ENCODE data around the gene RBM43.
"Not testable (repeated sequence)": the region's sequence is repeated elsewhere in the genome, so short reads cannot be mapped to it uniquely, and the experiment has no call there.

The RBM43 gene

DNA sequence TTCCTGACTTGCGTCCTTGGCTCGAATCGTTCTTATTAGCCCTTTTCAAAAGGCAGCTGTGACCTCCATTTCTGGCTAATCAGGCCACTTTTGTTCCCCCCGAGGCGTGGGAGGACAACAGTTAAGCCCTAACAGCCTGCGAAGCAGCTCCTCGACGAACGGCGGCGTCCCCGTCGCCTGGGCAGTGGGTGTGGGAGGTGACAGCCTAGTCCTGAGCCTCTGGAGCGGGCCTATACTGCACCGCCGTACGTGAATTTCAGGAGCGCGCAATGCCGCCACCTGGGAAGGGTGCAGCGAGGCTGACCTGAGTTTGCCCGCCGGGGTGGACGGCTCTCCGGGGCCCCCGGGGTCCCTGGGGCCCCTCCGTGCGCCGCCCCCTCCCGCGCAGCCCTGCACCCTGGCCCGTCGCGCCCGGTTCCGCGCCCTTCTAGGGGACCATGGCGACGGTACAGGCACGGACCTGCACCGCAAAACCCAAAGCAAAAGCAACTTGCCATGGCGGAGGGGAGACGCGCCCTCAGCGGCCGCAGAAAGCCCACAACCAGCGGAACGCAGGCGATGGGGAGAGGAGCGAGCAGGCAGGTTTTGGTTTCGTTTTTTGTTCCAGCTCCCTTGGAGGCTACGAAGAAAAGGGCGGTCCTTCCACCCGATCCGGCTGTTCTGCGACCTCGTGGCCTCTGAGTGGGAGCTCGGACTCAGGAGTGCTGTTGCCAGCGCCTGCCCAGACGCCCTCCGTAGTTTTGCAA, at the start of gene RBM43:
TSS of gene RBM43 (minus strand) at position 633 of the 746 bp plus-strand sequence. CDS start at position 497, 136 bp downstream.
- in situ Hi-C loops (cut with HindIII; ENCODE audit: low sequenced_read_pairs): no loop called here

DNA sequence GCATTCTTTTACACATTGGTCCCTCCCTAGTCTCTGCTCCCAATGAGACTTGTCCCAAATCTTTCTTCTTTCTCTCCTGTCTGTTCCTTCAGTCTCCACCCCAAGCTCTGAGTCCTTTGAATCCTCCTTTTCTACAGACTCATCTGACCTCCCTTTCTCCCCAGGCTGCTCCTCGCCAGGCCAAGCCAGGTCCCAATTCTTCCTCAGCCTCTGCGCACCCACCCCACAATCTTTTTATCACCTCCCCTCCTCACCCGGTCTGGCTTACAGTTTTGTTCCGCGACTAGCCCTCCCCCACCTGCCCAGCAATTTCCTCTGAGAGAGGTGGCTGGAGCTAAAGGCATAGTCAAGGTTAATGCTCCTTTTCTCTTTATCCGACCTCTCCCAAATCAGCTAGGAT, 48.6 kb upstream of the RBM43 start:
- in situ Hi-C loops (cut with HindIII; ENCODE audit: low sequenced_read_pairs): not testable (repeated sequence)

DNA sequence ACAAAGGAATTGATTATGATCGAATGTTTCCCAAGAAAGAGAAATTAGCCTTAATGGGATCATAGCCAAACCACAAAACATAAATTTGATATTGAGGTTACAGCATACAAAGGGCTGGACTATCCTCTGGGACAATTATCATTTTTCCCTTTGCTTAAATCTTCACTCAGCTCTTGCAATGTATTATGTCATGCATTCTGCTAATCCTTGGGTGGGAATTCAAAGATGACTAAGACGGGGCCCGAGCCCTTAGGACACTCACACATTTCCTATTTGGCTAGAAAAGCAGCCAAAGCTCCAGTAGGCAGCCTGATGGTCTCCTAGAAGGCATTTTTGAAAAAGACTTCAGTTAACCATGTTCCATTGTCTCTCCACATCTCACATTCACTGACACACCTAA, 45.0 kb upstream of the RBM43 start:
- in situ Hi-C loops (cut with HindIII; ENCODE audit: low sequenced_read_pairs): no loop called here

DNA sequence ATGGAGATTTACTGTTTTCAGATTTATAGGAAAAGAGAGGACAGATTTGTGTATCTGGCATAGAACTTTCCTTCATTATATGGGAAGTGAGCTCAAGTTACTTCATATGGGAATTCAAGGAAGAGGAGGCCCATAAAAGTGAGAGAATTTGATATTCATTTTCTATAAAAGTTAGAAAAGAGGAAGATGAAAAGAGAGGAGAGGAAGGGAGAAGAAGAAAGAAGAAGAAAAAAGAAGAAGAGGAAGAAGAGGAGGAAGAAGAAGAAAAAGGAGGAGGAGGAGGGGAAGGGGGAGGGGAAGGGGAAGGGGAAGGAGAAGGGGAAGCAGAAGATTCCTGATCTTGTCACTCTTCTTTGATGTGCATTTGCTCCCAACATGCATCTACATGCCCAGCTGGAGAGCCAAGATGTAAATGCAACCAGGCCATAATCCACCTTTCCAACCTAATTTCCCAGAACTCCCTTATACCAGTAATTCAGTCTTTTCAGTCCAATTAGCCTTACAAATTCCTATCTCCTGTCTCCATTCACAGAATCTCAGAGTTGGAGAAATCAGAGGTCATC, 43.5 kb upstream of the RBM43 start:
- in situ Hi-C loops (cut with HindIII; ENCODE audit: low sequenced_read_pairs): no loop called here

DNA sequence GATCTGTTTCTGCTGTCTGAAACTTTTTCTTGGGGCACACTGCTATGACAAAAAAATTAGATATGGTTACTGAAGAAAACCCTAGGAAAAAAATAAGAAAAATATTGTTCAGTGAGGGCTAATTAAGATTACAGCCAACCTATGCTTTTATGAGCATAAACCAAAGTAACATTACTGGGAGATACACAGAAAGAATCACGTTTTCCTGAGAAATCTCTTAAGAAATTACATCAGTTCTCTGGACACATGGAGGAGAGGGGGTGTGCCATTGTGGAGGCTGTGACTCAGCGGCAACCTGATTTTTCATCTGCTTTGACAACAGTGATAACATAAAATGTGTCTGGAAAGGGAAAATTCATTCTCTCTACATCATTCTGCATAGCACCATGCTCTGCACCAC, 41.2 kb upstream of the RBM43 start:
- in situ Hi-C loops (cut with HindIII; ENCODE audit: low sequenced_read_pairs): no loop called here

DNA sequence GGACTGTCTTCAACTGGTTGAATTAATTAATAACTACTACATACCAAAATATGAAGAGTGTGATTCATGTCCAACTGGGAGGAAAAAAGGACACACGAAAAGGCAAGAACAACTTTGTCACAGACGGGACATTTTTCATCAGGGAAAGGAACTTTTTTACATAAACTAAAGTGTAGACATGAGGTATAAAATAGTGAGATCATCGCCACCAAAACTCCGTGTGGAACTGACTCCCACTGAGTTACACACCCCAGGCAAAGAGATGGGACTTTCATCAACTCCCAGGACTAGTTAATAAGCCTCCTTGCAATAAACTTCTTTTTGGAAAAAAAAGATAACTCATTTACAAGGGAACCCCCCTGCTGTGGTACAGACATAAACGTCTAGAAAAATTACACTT, 40.7 kb upstream of the RBM43 start:
- in situ Hi-C loops (cut with HindIII; ENCODE audit: low sequenced_read_pairs): no loop called here

DNA sequence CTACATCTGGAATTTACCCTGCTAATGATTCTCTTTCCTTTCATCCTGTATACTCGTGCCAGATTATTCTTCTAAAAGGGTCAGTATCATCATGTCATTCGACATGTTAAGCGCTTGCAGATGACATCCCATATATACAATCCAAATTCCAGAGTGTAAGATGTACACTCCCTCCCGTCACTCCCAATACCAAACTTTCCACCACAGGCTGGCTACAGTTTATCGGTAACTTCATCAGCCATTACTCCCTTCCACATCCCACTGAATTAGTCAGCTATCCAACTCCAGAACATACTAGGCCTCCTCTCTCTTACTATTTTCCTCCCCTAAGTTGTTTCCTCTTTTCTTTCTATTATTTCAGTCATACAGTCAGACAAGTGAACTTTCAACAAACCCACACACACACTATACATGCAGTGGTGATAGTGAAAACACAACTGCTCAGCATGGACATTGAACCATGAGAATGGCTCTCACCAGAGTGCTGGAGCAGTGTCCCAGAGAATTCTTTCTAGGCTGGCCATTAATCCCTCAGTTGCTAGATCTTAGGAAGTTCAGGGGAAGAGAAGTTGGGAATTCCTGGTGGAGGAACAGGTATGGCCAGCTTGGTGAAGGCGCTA, 38.4 kb upstream of the RBM43 start:
- in situ Hi-C loops (cut with HindIII; ENCODE audit: low sequenced_read_pairs): loop anchor here (5.0 kb wide), 2 partner anchors 47 to 97 kb away; no protein-coding TSS in a partner anchor

DNA sequence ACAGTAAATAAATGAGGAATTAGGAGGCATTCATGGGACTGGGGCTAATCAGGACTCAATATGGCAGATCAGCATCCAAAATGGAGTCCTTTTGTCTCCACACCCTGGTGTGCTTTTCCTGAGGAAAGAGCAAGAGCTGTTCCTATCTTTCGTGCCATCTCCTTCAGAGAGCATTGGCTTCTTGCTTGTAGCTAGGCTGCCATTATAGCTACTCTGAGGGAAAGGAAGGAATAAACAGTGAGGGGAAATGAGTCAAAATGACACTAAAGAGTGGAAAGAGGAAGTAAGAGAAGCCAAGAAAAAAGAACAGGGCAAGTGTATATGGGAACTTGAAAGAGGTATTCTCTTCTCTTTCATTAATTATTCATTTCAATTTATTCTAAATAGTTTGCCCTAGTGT, 36.2 kb upstream of the RBM43 start:
- in situ Hi-C loops (cut with HindIII; ENCODE audit: low sequenced_read_pairs): loop anchor here (5.0 kb wide), 2 partner anchors 49 to 99 kb away; no protein-coding TSS in a partner anchor

DNA sequence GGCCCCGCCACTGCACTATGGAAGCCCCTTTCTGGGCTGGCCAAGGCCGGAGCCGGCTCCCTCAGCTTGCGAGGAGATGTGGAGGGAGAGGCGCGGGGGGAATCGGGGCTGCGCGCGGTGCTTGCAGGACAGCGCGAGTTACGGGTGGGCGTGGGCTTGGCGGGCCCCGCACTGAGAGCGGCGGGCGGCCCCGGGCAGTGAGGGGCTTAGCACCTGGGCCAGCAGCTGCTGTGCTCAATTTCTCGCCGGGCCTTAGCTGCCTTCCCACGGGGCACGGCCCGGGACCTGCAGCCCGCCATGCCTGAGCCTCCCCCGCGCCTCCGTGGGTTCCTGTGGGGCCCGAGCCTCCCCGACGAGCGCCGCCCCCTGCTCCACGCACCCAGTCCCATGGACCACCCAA, 34.3 kb upstream of the RBM43 start:
- in situ Hi-C loops (cut with HindIII; ENCODE audit: low sequenced_read_pairs): loop anchor here (5.0 kb wide), 2 partner anchors 51 to 101 kb away; no protein-coding TSS in a partner anchor

DNA sequence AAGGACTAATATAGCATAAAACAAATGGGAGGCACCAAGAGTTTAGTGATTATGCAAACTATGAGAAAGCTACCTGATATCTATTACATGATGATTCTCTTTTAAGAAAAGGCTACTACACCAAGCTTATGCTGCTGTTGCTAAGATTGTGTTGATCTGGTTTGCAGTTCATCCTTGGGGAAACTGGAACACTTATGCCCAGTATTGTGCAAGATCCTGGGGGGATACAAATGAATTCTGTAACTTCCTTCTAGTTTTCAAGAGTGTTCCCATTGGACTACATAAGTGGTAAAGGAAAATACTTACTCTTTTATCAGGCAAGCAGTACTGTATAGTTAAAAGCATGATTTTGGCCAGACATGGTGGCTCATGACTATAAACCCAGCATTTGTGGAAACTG, 30.9 kb upstream of the RBM43 start:
- in situ Hi-C loops (cut with HindIII; ENCODE audit: low sequenced_read_pairs): no loop called here

DNA sequence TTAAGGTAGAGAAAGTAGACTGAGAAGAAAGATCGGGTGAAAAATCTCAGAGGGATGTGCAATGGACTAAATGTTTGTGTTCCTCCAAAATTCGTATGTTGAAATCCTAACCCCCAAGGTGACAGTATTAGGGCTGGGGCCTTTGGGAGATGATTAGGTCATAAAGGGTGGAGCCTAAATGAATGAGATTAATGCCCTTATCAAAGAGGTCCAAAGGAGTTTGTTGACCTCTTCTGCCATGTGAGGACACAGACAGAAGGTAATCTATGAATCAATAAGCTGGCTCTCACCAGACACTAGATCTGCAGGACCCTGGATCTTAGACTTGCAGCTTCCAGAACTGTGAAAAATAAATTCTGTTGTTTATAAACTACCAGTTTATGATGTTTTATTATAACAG, 30.5 kb upstream of the RBM43 start:
- in situ Hi-C loops (cut with HindIII; ENCODE audit: low sequenced_read_pairs): no loop called here

DNA sequence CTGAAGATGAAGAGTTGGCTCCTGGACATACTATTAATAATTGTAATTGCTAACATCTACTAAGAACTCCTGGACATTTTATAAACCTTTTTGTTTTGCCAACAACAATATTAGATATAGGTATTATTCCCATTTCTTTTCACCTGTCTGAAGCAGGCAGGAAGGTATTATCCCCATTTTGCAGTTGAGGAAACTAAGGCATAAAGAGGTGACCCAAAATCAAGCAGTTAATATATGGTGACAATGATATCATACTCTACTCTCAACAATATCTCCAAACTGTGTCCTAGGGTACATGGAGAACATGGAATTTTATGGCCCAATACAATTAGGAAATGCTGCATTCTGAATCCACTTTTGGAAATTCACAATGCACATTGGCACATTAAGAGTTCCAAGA, 29.6 kb upstream of the RBM43 start:
- in situ Hi-C loops (cut with HindIII; ENCODE audit: low sequenced_read_pairs): no loop called here

DNA sequence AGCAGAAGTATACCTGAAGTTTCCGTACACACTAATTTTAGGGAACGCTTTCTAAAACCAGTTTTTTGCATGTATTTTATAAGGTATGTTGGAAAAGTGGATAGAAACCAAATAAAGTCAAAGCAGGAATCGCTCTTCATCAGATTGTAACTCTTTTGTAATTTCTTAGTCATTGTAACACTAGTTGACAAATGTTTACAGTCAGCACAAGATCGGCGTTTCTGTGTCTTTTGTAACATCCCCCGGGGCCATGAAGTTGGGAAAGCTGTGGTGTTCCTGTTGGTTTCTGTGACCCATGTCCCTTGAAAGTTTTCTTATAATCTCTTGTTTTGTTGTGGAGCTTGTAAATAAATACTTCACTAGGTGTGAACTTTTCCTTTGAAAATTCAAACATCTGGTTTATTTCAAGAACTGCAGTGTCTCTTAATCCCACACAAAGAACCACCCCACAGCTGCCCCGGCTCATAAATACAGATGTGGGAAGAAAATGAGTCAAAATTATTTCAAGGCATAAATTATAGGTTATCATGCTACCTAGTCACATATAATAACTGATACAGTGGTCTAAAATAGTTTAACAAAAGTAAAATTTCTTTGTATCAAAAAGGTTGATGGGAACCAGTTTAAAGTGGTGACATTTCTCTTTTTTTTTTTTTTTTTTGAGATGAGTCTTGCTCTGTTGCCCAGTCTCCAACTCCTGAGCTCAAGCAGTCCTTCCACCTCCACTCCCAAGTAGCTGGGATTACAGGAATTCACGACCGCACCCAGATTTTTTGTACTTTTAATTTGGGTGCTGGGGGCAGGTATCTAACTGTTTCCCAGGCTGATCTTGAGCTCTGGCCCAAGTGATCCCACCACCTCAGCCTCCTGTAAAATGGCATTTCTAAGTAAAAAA, 28.6 kb upstream of the RBM43 start:
- in situ Hi-C loops (cut with HindIII; ENCODE audit: low sequenced_read_pairs): no loop called here

DNA sequence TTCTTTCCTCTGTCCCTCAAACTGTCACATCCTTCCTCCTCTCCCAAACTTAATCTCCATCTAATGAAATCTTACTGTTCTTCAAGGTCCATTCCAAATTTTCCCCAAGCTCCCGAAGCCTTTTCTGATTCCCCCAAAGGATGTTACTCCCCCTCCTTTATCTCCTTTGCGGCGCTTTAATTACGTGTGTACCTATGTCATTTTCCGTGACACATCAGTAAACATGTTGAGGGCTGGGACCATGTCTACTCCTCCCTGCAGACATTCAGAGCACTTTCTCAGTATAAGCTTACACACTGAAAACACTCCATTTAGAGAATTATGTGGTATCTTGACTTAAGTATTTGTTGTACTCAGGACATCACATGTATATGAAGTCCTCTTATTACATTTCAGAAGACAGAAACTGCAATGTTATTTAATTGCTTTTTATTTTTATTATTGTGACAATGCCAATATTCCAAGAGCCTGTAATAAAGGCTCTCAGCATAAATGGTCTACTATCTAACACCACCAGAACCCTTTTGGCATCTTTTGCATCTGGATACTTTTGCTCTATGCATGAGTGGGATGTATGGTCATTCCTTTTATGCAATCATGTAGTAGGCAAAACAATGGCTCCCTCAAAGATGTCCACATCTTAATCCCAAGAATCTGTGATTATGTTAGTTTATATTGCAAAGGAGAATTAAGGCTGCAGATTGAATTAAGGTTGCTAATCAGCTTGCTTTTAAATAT, 26.0 kb upstream of the RBM43 start:
- in situ Hi-C loops (cut with HindIII; ENCODE audit: low sequenced_read_pairs): no loop called here

DNA sequence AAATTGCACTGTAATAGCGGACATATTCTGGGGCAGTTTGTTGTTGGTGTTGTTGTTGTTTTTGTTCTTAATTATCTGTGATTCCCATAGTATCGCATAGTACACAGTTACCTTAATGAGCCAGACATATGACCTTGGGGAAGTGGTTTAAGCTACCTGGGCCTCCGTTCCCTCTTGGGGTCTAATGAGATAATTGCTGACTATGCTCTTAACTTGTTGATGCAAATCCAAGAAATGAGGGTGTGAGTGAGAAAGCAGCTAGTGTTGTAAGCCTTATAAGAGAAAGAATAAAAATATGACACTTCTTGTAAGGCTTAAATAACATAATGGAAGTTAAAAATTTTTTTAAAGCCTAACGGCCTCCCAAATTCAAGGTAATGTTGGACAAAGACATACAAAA, 20.7 kb upstream of the RBM43 start:
- in situ Hi-C loops (cut with HindIII; ENCODE audit: low sequenced_read_pairs): loop anchor here (5.0 kb wide), 1 partner anchor 80 kb away; no protein-coding TSS in a partner anchor

DNA sequence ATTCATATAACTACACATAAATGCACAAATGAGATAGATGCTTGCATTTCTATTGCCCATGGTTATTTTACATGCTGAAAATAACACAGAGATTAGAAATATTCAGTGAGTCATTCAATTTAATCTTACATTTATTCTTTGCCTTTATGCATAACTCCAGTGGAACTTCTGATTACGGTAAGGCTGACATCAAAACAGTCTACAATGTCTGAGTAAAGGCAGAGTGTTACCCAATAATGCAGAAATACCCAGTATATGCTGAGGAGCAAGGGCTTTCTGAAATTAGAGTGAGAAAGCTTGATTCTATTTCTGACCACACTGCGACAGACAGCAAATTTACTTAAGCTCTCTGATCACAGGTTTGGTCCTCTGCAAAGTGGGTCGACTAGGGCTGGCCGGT, 18.6 kb upstream of the RBM43 start:
- in situ Hi-C loops (cut with HindIII; ENCODE audit: low sequenced_read_pairs): loop anchor here (5.0 kb wide), 1 partner anchor 82 kb away; no protein-coding TSS in a partner anchor

DNA sequence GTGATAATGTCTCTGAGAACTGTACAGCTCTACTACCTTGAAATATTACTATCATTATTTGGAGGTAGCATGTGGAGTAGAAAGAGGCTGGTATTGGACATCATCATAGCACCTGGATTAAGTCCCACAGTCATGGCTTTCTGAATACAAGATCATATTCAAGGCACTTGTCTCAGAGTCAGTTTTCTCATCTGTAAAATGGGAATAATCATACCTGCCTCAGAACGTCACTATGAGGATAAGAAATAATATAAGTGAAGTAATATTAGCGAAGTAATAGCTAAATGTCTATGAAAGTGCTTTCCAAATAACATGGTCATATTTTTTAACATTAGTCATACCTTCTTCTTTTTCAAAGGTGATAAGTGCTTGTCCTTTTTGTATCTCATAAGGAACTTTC, 16.8 kb upstream of the RBM43 start:
- in situ Hi-C loops (cut with HindIII; ENCODE audit: low sequenced_read_pairs): no loop called here

DNA sequence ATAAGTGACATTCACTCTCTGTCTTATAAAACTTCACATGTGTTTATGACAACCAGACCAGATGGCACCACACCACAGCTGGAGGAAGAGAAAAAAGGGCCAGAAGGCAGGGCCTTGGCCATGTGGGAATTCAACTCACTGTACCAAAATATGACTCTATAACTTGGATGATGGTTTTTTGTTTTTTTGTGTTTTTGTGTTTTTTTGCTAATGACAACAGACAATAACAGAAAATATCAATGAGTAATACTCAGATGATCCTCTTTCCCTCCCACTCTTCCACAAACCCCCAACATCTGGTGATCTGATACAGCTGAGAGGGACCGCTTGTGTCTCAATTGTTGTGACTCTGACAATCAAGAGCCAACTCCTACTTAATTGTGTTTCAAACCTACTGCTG, 15.4 kb upstream of the RBM43 start:
- in situ Hi-C loops (cut with HindIII; ENCODE audit: low sequenced_read_pairs): no loop called here

DNA sequence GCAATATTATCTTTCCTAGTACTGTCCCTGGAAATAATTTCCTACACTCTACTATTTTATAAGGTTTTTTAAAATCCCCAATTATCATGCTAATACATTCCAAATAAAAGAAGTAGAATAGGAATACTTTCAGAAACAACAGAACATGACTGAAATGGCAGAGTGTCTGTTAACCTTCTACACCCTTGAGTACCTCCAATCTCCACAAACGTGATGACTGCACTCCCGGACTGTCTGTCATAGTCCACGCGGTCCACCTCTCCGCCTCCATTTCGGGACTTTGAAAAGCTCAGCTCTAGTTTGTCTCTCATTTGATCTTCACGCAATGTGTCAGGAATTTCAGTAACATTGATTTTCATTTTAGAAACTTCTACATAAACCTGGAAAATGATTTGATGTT, 13.6 kb upstream of the RBM43 start:
- in situ Hi-C loops (cut with HindIII; ENCODE audit: low sequenced_read_pairs): no loop called here

DNA sequence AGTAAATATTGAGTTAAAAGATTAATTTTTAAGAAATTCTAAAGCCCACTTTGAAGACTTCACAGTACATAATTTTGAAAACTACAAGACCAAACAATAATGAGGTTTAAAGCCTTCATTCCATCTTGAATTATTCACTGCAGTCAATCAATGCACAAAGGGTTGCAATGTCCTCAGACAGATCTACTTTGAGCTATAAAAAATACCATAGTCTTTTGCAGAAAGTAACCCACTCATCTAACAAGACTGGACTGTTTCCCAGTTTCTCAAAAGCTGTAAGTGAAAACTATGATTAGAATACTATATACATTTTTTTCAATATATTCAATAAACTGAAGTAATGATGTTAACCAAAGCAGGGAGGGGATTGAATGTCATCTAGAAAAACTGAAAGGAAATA, 10.2 kb upstream of the RBM43 start:
- in situ Hi-C loops (cut with HindIII; ENCODE audit: low sequenced_read_pairs): no loop called here

All from endothelial cell of hepatic sinusoid (primary cell).